ENCODE results near the gene TMEM169.
"Not testable (repeated sequence)": the region's sequence is repeated elsewhere in the genome, so short reads cannot be mapped to it uniquely, and the experiment has no call there.

Gene TMEM169

GRCh38 chr2:216072473-216072872, 9.2 kb upstream of the TMEM169 start:
- DNase-seq = no peak

GRCh38 chr2:216073773-216074172, 7.9 kb upstream of the TMEM169 start:
- no peak for DNase-seq

GRCh38 chr2:216074380-216074779, 7.3 kb upstream of the TMEM169 start:
- DNase-seq = no peak

- DNase-seq = no peak
Observed at GRCh38 chr2:216074794-216075193, 6.9 kb upstream of the TMEM169 start.

- DNase-seq = no peak
Observed at GRCh38 chr2:216075510-216076485, 5.9 kb upstream of the TMEM169 start.

- DNase-seq = no peak
Observed at GRCh38 chr2:216078776-216079175, 2.9 kb upstream of the TMEM169 start.

- DNase-seq = not testable (repeated sequence)
Observed at GRCh38 chr2:216080048-216080447, 1.7 kb upstream of the TMEM169 start.

GRCh38 chr2:216081012-216081411, 707 bp upstream of the TMEM169 start:
- no peak for DNase-seq

GRCh38 chr2:216082117-216082711, 495 bp downstream of the TMEM169 start:
- DNase-seq = no peak

- DNase-seq = no peak
Observed at GRCh38 chr2:216082805-216083204, 1.1 kb downstream of the TMEM169 start.

GRCh38 chr2:216083464-216084281, 2.0 kb downstream of the TMEM169 start:
- DNase-seq = no peak

GRCh38 chr2:216084547-216084946, 2.8 kb downstream of the TMEM169 start:
- DNase-seq = no peak

- no peak for DNase-seq
Observed at GRCh38 chr2:216086207-216086893, 4.6 kb downstream of the TMEM169 start.

- DNase-seq = no peak
Observed at GRCh38 chr2:216090369-216090786, 8.7 kb downstream of the TMEM169 start.

GRCh38 chr2:216092646-216093045, 10.9 kb downstream of the TMEM169 start:
- no peak for DNase-seq

- no peak for DNase-seq
Observed at GRCh38 chr2:216094701-216095100, 13.0 kb downstream of the TMEM169 start.

- DNase-seq = no peak
Observed at GRCh38 chr2:216098421-216099334, 17.0 kb downstream of the TMEM169 start.

GRCh38 chr2:216101109-216101508, 19.4 kb downstream of the TMEM169 start:
- no peak for DNase-seq

- no peak for DNase-seq
Observed at GRCh38 chr2:216103213-216103612, 21.5 kb downstream of the TMEM169 start.

GRCh38 chr2:216104691-216105090, 23.0 kb downstream of the TMEM169 start:
- no peak for DNase-seq

GRCh38 chr2:216107320-216107719, 25.6 kb downstream of the TMEM169 start:
- no peak for DNase-seq

- DNase-seq = no peak
Observed at GRCh38 chr2:216107760-216108159, 26.0 kb downstream of the TMEM169 start.
